ENCODE measurements around the gene CYP19A1.
A peak's percentile ranks its signal among the peaks of the same experiment; 100 is the strongest.

DNA sequence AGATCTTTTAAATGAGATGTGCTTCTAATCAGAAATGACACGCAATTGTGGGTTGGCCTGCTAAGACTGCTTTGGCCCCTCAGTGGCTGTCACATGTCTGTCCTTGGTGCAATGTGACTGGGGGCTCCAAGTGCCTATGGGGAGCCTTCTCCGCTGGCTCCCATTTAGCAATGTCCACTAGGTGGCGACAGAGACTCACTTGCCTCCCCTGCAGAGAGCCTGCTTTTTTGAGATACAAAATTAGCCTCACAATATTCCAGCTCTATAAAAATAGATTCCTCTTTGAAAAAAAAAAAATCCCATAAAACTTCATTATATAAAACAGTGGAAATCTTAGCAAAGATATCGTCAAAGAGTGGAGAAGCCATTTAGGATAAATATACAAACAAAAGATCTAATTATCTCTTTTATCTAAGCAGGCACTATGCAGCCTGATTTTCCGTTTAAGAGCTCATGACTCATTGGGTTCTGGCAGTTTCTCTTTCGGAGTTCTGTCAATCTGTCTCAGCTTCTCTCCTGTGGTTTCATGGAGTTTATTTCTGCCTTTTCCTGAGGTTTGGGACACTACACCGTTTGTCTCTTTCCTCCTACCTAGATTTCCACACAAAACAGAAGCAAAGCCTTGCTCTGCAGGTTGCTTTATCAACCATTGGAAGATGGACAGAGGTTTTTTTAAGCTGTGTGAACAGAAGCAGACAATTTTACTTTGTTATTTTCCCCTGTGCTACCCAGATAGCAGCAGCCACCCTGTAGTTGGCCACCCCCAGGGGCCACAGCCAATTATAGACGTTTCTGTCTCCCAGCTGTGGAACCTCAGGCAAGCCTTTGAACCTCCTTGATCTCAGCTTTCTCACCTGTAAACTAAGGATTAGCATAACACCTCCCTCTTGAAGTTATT, 175.3 kb downstream of the CYP19A1 start:
- TF ChIP-seq GATA3 (IDR thresholded peaks at IDR 0.05; ENCODE audit: low read depth, low read length) = no peak
- TF ChIP-seq GATA2 (IDR thresholded peaks at IDR 0.05; ENCODE audit: low read depth, low read length) = peak; percentile 35; the same call in 1 of the 2 replicates
